ENCODE results near the gene ZNF333.
"Not testable (repeated sequence)": the region's sequence is repeated elsewhere in the genome, so short reads cannot be mapped to it uniquely, and the experiment has no call there.

The ZNF333 gene

GRCh38 chr19:14770944-14771839 is 81.3 kb downstream of the ZNF333 start:
- no peak overlapping the region for H3K4me3 ChIP-seq (ENCODE audit: low read depth, low read length)
- no peak for DNase-seq (ENCODE audit: low read depth)
- no peak for TF ChIP-seq CTCF (IDR thresholded peaks at IDR 0.05; ENCODE audit: insufficient read depth, low read depth, low read length, missing control alignments)

- no peak for TF ChIP-seq CTCF (IDR thresholded peaks at IDR 0.05; ENCODE audit: insufficient read depth, low read depth, low read length, missing control alignments)
- no peak overlapping the region for H3K4me3 ChIP-seq (ENCODE audit: low read depth, low read length)
- no peak for DNase-seq (ENCODE audit: low read depth)
Observed at GRCh38 chr19:14772467-14772866, 82.6 kb downstream of the ZNF333 start.

- no peak for DNase-seq (ENCODE audit: low read depth)
- no peak for TF ChIP-seq CTCF (IDR thresholded peaks at IDR 0.05; ENCODE audit: insufficient read depth, low read depth, low read length, missing control alignments)
- no peak overlapping the region for H3K4me3 ChIP-seq (ENCODE audit: low read depth, low read length)
Observed at GRCh38 chr19:14772995-14773394, 83.1 kb downstream of the ZNF333 start.

- DNase-seq (ENCODE audit: low read depth); H3K4me3 ChIP-seq (ENCODE audit: low read depth, low read length): not testable (repeated sequence)
Observed at GRCh38 chr19:14773722-14774121, 83.9 kb downstream of the ZNF333 start.

GRCh38 chr19:14774373-14774772 is 84.5 kb downstream of the ZNF333 start:
- TF ChIP-seq CTCF (IDR thresholded peaks at IDR 0.05; ENCODE audit: insufficient read depth, low read depth, low read length, missing control alignments): no peak
- no peak overlapping the region for H3K4me3 ChIP-seq (ENCODE audit: low read depth, low read length)
- DNase-seq (ENCODE audit: low read depth): no peak

- peak overlapping the region; percentile 8 for H3K4me3 ChIP-seq (ENCODE audit: low read depth, low read length)
- DNase-seq (ENCODE audit: low read depth): not testable (repeated sequence)
Observed at GRCh38 chr19:14775326-14775725, 85.5 kb downstream of the ZNF333 start.

- H3K4me3 ChIP-seq (ENCODE audit: low read depth, low read length): peak overlapping the region; percentile 8
- DNase-seq (ENCODE audit: low read depth): peak; percentile 69
- TF ChIP-seq CTCF (IDR thresholded peaks at IDR 0.05; ENCODE audit: insufficient read depth, low read depth, low read length, missing control alignments): no peak
Observed at GRCh38 chr19:14775869-14776586, 86.2 kb downstream of the ZNF333 start.

GRCh38 chr19:14777645-14778044 is 87.8 kb downstream of the ZNF333 start:
- not testable (repeated sequence) for DNase-seq (ENCODE audit: low read depth); H3K4me3 ChIP-seq (ENCODE audit: low read depth, low read length)

- not testable (repeated sequence) for DNase-seq (ENCODE audit: low read depth); H3K4me3 ChIP-seq (ENCODE audit: low read depth, low read length)
Observed at GRCh38 chr19:14778110-14778845, 88.4 kb downstream of the ZNF333 start, which contains the start of gene ADGRE2. TSS of gene ADGRE2 (minus strand) at chr19:14778560. CDS start at chr19:14776756, 1,804 bp downstream.
